A673 (cell line): Measurements from ENCODE around the gene CNNM4. TPM values are rescaled to one million over a fixed set of nuclear protein-coding genes. Genes with fewer than 3 reads are reported as not detected.
A peak's percentile ranks its signal among the peaks of the same experiment; 100 is the strongest.

ENCODE experiments used
- BruUV-seq: library from RNA; stranded (reverse); fragments of 400-500 nt; replicated peaks from 2 replicates; lab custom pipeline; 2021; lab: Mats Ljungman, UMichigan
- CTCF ChIA-PET: fragments of 300-600 bp; sonication (Branson Sonifier 250); formaldehyde crosslinking; loops from one replicate; lab custom pipeline; 2022; ENCODE audit warnings: antibody characterized with exemption; lab: Charles Lee
- POLR2A ChIA-PET: fragments of 300-600 bp; sonication (Branson Sonifier 250); formaldehyde crosslinking; loops from one replicate; lab custom pipeline; 2022; ENCODE audit warnings: antibody characterized with exemption; ENCODE audit not compliant: low non-redundant PET; lab: Charles Lee
- DNase-seq: peaks from one replicate; pipeline ENCODE4 v3.0.0-alpha.2; 2015; ENCODE audit warnings: low spot score
- H3K27ac ChIP-seq: fragments of 200-600 bp; sonication (generic); 2 replicates; pipeline ENCODE4 v1.5.1; 2016; ENCODE audit warnings: mixed run types, low read depth, mild to moderate bottlenecking, mixed read lengths, antibody characterized with exemption, low read length; ENCODE audit not compliant: poor library complexity, severe bottlenecking
- H3K27me3 ChIP-seq: fragments of 200-600 bp; sonication (generic); replicated peaks from 2 replicates; pipeline ENCODE4 v1.6.1; 2017; ENCODE audit warnings: mixed run types, low read depth, mild to moderate bottlenecking, mixed read lengths, antibody characterized with exemption, low read length; ENCODE audit not compliant: insufficient read depth, poor library complexity
- H3K36me3 ChIP-seq: fragments of 200-600 bp; sonication (generic); 2 replicates; pipeline ENCODE4 v1.6.1; 2016; ENCODE audit warnings: mixed run types, mild to moderate bottlenecking, mixed read lengths, antibody characterized with exemption, low read length; ENCODE audit not compliant: insufficient read depth, poor library complexity, severe bottlenecking
- H3K4me1 ChIP-seq: fragments of 200-600 bp; sonication (generic); 2 replicates; pipeline ENCODE4 v1.6.1; 2017; ENCODE audit warnings: mixed run types, mild to moderate bottlenecking, mixed read lengths, antibody characterized with exemption, low read length; ENCODE audit not compliant: insufficient read depth, poor library complexity, severe bottlenecking
- H3K4me3 ChIP-seq: fragments of 200-600 bp; sonication (generic); 2 replicates; pipeline ENCODE4 v1.5.1; 2016; ENCODE audit warnings: low read depth, mixed run types, mild to moderate bottlenecking, mixed read lengths, low read length; ENCODE audit not compliant: poor library complexity, severe bottlenecking
- H3K9me3 ChIP-seq: fragments of 200-600 bp; sonication (generic); 2 replicates; pipeline ENCODE4 v1.6.1; 2016; ENCODE audit warnings: mixed run types, low read depth, mild to moderate bottlenecking, mixed read lengths, antibody characterized with exemption, low read length; ENCODE audit not compliant: poor library complexity, severe bottlenecking
- EZH2 ChIP-seq: fragments of 200-600 bp; sonication (generic); IDR thresholded peaks from 2 replicates; pipeline ENCODE4 v1.6.1; 2017; ENCODE audit warnings: borderline replicate concordance, low read depth, mild to moderate bottlenecking, mixed read lengths, antibody characterized with exemption, low read length; ENCODE audit not compliant: poor library complexity, severe bottlenecking
- intact Hi-C: fragments of 100-400 bp; cut with micrococcal nuclease; formaldehyde crosslinking; loops from one replicate; pipeline ENCODE4 v1.10.0; 2022; ENCODE audit not compliant: unreplicated experiment
- total RNA-seq: library from RNA; stranded (reverse); gene quantifications from 2 replicates; pipeline ENCODE4 v1.2.3, GENCODE V29; 2021
- TF ChIP-seq, protein P1 (sequence below): fragments of 300-800, 200-600 bp; sonication (generic); conservative IDR thresholded peaks from 2 replicates; pipeline ENCODE4 v1.5.1; 2017; ENCODE audit warnings: low read depth, mild to moderate bottlenecking, antibody characterized with exemption, low read length, moderate library complexity, mixed read lengths

Gene CNNM4
- total RNA-seq, 1 experiment from 2014 or later = 16.3 TPM

DNA sequence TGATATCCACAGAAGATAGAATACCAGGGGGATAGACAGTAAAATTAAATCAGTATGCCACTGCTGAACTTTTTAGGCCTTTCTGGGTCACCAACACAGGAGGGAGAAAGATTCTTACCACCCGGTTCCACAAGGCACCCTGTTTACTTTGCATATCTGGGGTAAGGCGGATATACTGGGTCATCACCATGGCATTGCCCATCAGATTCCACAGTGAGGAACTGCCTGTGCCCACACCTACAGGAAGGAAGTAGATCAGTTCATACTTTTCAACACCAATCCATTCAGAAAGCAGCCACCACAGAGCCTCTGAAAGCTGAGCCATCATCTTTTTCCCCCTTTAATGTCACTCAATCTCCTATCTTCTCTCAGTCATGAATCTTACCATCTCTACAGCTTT, 22.9 kb upstream of the CNNM4 start:
- TF ChIP-seq, protein P1, sequence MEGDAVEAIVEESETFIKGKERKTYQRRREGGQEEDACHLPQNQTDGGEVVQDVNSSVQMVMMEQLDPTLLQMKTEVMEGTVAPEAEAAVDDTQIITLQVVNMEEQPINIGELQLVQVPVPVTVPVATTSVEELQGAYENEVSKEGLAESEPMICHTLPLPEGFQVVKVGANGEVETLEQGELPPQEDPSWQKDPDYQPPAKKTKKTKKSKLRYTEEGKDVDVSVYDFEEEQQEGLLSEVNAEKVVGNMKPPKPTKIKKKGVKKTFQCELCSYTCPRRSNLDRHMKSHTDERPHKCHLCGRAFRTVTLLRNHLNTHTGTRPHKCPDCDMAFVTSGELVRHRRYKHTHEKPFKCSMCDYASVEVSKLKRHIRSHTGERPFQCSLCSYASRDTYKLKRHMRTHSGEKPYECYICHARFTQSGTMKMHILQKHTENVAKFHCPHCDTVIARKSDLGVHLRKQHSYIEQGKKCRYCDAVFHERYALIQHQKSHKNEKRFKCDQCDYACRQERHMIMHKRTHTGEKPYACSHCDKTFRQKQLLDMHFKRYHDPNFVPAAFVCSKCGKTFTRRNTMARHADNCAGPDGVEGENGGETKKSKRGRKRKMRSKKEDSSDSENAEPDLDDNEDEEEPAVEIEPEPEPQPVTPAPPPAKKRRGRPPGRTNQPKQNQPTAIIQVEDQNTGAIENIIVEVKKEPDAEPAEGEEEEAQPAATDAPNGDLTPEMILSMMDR = no peak
- no peak for TF ChIP-seq EZH2
- ChIA-PET POLR2A (no interaction called here), CTCF (no interaction called here)
- DNase-seq = no peak
- H3K36me3 ChIP-seq = peaks cover 34% of the 10 kb centered on the region
- no peak overlapping the region for H3K27ac ChIP-seq
- intact Hi-C loops = no loop called here
- no peaks in the 10 kb centered on the region for H3K9me3 ChIP-seq
- H3K4me3 ChIP-seq = no peak overlapping the region
- TSS peak; percentile 7 for BruUV-seq
- no peaks in the 10 kb centered on the region for H3K27me3 ChIP-seq
- H3K4me1 ChIP-seq = peaks cover 4% of the 10 kb centered on the region

DNA sequence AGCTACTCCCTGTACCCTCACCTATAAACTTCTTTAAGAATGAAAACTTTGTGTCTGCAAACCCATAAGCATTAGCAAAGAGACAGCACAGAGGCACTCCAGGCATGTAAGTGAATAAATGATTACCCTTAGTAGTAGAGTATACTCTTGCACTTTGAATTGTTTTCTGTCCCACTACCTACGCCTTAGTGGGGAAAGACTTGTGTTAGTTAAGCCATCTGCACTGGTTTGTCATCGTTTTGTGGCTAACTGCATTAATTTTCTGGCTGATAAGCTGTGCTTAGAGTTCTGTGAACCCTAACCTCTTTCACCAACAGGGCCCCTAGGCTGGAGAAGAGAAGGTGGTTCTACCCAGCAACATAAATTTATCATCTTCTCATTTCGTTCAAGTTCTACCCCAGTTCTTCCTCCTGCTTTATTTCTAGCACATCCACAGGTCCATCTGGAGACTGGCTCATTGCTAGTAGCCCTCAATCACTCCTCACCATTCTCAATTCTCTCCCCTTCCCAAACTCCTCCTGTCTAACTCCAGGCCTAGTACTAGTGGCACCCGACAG, 21.5 kb upstream of the CNNM4 start:
- no peak for DNase-seq
- no peaks in the 10 kb centered on the region for H3K9me3 ChIP-seq
- peak overlapping the region; percentile 91 for H3K4me3 ChIP-seq
- ChIA-PET CTCF (no interaction called here), POLR2A (no interaction called here)
- no peaks in the 10 kb centered on the region for H3K27me3 ChIP-seq
- H3K4me1 ChIP-seq = peaks cover 4% of the 10 kb centered on the region
- H3K36me3 ChIP-seq = peaks cover 21% of the 10 kb centered on the region
- intact Hi-C loops = no loop called here
- TF ChIP-seq, protein P1 = no peak
- no peak for TF ChIP-seq EZH2
- peak overlapping the region; percentile 78 for H3K27ac ChIP-seq
- BruUV-seq = TSS peak; percentile 60

DNA sequence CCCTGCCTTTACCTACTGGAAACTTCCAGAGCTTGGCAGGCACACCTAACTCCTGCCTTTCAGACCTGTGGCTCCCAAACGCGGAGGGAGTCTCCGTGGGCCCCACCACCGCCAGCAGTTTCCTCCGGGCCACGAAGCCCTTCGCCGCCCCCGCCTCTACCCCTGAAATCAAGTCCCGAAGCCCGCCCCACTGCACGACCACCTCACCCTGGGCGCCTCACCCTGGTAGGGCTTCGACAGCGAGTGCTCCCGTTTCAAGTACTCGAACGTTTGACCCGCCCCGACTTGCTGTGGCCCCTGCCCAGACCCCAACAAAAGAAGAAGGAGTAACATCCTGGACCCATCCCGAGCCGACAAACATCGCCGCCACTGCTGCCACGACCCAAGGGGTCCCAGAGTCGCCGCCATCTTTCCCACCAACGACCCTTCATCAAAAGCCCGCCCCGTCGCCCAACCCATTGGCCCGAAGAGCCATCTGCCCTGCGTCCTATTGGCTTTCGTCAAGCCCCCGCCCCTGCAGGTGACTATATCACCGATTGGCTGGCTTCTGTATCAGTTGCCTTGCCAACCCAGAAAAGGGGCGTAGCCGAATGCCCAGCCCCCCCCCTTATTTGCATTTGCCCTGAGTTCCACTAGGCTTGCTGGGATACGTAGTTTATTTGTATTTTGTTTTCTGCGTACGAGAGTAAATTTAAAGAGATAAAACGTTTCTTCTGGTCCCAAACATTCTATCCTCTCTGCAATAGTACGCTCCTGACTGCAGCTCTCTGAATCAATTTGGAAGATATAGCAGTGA, 20.9 kb upstream of the CNNM4 start, which contains the start of gene LMAN2L:
Gene LMAN2L (minus strand): TSS at position 432 of the 796 bp plus-strand sequence. CDS start 24 bp downstream, at position 408.
- peak; percentile 99 for DNase-seq
- CTCF ChIA-PET = interaction anchor here (0.6 kb wide), 1 partner anchor 20 kb away, joined by 23 read pairs; no protein-coding TSS in a partner anchor

More for the DNA sequence above, 20.9 kb upstream of the CNNM4 start, which contains the start of gene LMAN2L:
- Histone ChIP-seq H3K36me3 (peaks cover 14% of the 10 kb centered on the region), H3K4me3 (peak within 1 kb of the TSS; percentile 91), H3K9me3 (no peaks in the 10 kb centered on the region), H3K27ac (peak within 1 kb of the TSS; percentile 78), H3K4me1 (peaks cover 4% of the 10 kb centered on the region), H3K27me3 (no peaks in the 10 kb centered on the region)
- BruUV-seq = no TSS peak
- POLR2A ChIA-PET = no interaction called here
- TF ChIP-seq EZH2 = no peak
- TF ChIP-seq, protein P1 = no peak
- intact Hi-C loops = loop anchor here (2.0 kb wide), 1 partner anchor 21 kb away; the partner anchor contains the start of gene CNNM4
